Measurements from ENCODE around the gene SPRR1A.

Gene SPRR1A

DNA sequence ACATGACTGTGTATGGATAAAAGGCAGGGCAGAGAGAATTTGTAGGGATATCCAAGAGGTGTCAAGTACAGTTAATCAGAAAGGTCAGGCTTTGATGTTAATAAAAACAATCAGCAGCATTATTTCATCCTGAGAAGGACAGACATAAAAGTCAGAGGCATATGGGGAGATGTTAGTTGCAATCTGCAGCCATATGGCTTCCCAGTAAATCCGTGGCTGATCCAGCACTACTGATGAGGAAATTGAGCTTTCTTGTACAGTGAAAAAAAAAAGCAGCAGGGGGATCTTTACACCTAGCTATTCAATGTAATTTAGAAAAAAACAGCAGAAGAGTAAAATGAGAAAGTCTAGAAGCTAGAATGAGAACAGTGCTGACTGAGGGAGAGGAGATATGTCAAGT is 44.9 kb downstream of the SPRR1A start:
- Histone ChIP-seq H3K9me2 (ENCODE audit: low read depth, low read length) (no peaks in the 10 kb centered on the region), H3K36me3 (ENCODE audit: insufficient read depth, low read length) (no peaks in the 10 kb centered on the region), H3K4me3 (ENCODE audit: low read depth, low read length, poor library complexity, severe bottlenecking) (no peak overlapping the region), H2AFZ (ENCODE audit: low read length) (no peak overlapping the region), H3F3A (ENCODE audit: insufficient read depth, low read length) (no peaks in the 10 kb centered on the region), H3K9ac (ENCODE audit: low read length) (no peak overlapping the region), H3K79me2 (ENCODE audit: insufficient read depth, low read length) (no peaks in the 10 kb centered on the region), H3K4me1 (ENCODE audit: insufficient read depth, low read length, severe bottlenecking) (no peaks in the 10 kb centered on the region), H3K4me2 (ENCODE audit: low read length) (no peak overlapping the region), H3K27me3 (ENCODE audit: insufficient read depth, low read length) (no peaks in the 10 kb centered on the region), H3K9me3 (ENCODE audit: low read length) (no peaks in the 10 kb centered on the region), H3K27ac (ENCODE audit: low read depth, low read length, poor library complexity, severe bottlenecking) (no peak overlapping the region), H4K20me1 (ENCODE audit: insufficient read depth, low read length) (no peaks in the 10 kb centered on the region)
- TF ChIP-seq EZH2 (IDR thresholded peaks at IDR 0.05; ENCODE audit: borderline replicate concordance, low read length), result no peak
- TF ChIP-seq, protein P1, sequence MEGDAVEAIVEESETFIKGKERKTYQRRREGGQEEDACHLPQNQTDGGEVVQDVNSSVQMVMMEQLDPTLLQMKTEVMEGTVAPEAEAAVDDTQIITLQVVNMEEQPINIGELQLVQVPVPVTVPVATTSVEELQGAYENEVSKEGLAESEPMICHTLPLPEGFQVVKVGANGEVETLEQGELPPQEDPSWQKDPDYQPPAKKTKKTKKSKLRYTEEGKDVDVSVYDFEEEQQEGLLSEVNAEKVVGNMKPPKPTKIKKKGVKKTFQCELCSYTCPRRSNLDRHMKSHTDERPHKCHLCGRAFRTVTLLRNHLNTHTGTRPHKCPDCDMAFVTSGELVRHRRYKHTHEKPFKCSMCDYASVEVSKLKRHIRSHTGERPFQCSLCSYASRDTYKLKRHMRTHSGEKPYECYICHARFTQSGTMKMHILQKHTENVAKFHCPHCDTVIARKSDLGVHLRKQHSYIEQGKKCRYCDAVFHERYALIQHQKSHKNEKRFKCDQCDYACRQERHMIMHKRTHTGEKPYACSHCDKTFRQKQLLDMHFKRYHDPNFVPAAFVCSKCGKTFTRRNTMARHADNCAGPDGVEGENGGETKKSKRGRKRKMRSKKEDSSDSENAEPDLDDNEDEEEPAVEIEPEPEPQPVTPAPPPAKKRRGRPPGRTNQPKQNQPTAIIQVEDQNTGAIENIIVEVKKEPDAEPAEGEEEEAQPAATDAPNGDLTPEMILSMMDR (IDR thresholded peaks at IDR 0.05; ENCODE audit: low read length), result no peak

DNA sequence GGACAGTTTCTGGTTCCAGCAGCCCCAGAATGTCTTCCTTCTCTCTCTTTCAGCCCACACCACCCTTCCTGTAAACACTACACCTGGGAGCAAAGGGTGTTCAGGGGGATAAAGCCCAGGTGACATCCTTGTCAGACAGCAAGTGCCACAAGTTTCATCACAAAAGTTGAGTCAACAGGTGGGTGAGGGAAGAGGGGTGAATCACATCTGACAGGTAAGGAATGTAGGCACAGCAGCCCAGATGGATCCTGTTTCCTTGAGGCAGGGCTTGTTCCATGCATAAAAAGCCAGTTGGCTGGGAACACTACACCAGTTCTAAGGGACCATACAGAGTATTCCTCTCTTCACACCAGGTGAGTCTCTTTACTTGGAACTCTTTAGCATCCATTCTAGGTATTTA is 47.0 kb downstream of the SPRR1A start, which contains the start of gene SPRR1B:
TSS of gene SPRR1B (plus strand) at position 309 of the 400 bp plus-strand sequence. CDS start 1,143 bp downstream, outside the sequence.
- H3K36me3 ChIP-seq (ENCODE audit: insufficient read depth, low read length), result no peaks in the 10 kb centered on the region
- H4K20me1 ChIP-seq (ENCODE audit: insufficient read depth, low read length), result no peaks in the 10 kb centered on the region
- no peaks in the 10 kb centered on the region for H3K4me1 ChIP-seq (ENCODE audit: insufficient read depth, low read length, severe bottlenecking)
- H3K9ac ChIP-seq (ENCODE audit: low read length), result no peak within 1 kb of the TSS
- H3K79me2 ChIP-seq (ENCODE audit: insufficient read depth, low read length), result no peaks in the 10 kb centered on the region
- TF ChIP-seq, protein P1 (IDR thresholded peaks at IDR 0.05; ENCODE audit: low read length), result no peak
- no peak for TF ChIP-seq EZH2 (IDR thresholded peaks at IDR 0.05; ENCODE audit: borderline replicate concordance, low read length)
- no peak within 1 kb of the TSS for H2AFZ ChIP-seq (ENCODE audit: low read length)
- H3F3A ChIP-seq (ENCODE audit: insufficient read depth, low read length), result no peaks in the 10 kb centered on the region
- H3K27me3 ChIP-seq (ENCODE audit: insufficient read depth, low read length), result no peaks in the 10 kb centered on the region
- no peaks in the 10 kb centered on the region for H3K9me2 ChIP-seq (ENCODE audit: low read depth, low read length)
- H3K4me2 ChIP-seq (ENCODE audit: low read length), result no peak within 1 kb of the TSS
- no peak within 1 kb of the TSS for H3K4me3 ChIP-seq (ENCODE audit: low read depth, low read length, poor library complexity, severe bottlenecking)
- H3K9me3 ChIP-seq (ENCODE audit: low read length), result no peaks in the 10 kb centered on the region
- no peak within 1 kb of the TSS for H3K27ac ChIP-seq (ENCODE audit: low read depth, low read length, poor library complexity, severe bottlenecking)

DNA sequence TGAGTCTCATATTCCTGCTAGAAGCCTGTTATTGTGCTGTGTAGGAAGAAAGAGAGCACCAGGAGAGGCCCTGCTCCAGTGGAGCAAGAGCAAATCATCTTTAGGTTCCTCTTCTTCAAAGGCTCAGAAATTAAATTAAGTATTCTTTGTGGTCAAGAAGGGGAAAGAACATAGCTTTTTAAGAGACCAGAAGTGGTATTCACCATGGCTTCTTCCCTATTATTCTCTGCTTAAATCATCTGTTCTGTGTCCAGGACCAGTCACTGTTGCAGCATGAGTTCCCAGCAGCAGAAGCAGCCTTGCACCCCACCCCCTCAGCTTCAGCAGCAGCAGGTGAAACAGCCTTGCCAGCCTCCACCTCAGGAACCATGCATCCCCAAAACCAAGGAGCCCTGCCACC is 48.2 kb downstream of the SPRR1A start:
- Histone ChIP-seq H3K4me2 (ENCODE audit: low read length) (no peak overlapping the region), H3K36me3 (ENCODE audit: insufficient read depth, low read length) (no peaks in the 10 kb centered on the region), H3K4me1 (ENCODE audit: insufficient read depth, low read length, severe bottlenecking) (no peaks in the 10 kb centered on the region), H3K9ac (ENCODE audit: low read length) (no peak overlapping the region), H3K27me3 (ENCODE audit: insufficient read depth, low read length) (no peaks in the 10 kb centered on the region), H3F3A (ENCODE audit: insufficient read depth, low read length) (no peaks in the 10 kb centered on the region), H3K9me3 (ENCODE audit: low read length) (no peaks in the 10 kb centered on the region), H2AFZ (ENCODE audit: low read length) (no peak overlapping the region), H3K79me2 (ENCODE audit: insufficient read depth, low read length) (no peaks in the 10 kb centered on the region), H3K4me3 (ENCODE audit: low read depth, low read length, poor library complexity, severe bottlenecking) (no peak overlapping the region), H3K27ac (ENCODE audit: low read depth, low read length, poor library complexity, severe bottlenecking) (no peak overlapping the region), H4K20me1 (ENCODE audit: insufficient read depth, low read length) (no peaks in the 10 kb centered on the region), H3K9me2 (ENCODE audit: low read depth, low read length) (no peaks in the 10 kb centered on the region)
- TF ChIP-seq, protein P1 (IDR thresholded peaks at IDR 0.05; ENCODE audit: low read length), result no peak
- no peak for TF ChIP-seq EZH2 (IDR thresholded peaks at IDR 0.05; ENCODE audit: borderline replicate concordance, low read length)

Measured in OCI-LY1 (cell line).